CD1c-positive myeloid dendritic cell (primary cell): ENCODE measurements around the gene ASPG.

Experiments
- DNase-seq: peaks from one replicate; pipeline ENCODE4 v3.0.0-alpha.2; 2016; ENCODE audit errors: extremely low spot score

ASPG gene

GRCh38 chr14:104161602-104162367 lies 76.3 kb downstream of the ASPG start:
- DNase-seq, result no peak

DNA sequence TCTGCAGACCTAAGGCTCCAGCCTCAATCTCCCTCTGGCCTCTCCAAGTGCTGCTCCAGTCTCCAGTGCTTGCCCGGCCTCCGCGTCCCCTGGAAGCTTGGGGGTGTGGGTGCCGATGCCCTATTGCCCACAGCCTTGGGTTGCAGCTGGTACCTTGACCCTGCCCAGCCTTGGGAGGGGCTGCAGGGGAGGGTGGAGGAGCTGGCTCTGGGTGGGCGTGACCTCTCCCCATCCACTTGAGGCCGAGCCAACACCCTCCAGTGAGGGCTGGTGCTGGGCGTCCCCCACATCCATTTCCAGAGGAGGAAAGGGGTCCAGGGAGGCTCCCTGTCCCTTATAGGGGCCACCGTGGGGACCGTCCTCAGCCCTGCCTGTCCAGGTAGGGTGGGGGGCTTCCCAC lies 77.0 kb downstream of the ASPG start:
- DNase-seq, result no peak

GRCh38 chr14:104163541-104163940 lies 78.0 kb downstream of the ASPG start:
- DNase-seq, result no peak

- DNase-seq, result no peak
Observed at GRCh38 chr14:104164041-104164440, 78.5 kb downstream of the ASPG start.

GRCh38 chr14:104164512-104164911 lies 79.0 kb downstream of the ASPG start:
- DNase-seq, result no peak
